T-helper 2 cell (primary cell): ENCODE measurements around the gene TNS2.

ENCODE experiments used
- DNase-seq, 5 experiments: peaks; one replicate each; pipeline versions ENCODE4 v3.0.0 to v3.0.0-alpha.2; 2012 to 2022

The TNS2 gene

DNA sequence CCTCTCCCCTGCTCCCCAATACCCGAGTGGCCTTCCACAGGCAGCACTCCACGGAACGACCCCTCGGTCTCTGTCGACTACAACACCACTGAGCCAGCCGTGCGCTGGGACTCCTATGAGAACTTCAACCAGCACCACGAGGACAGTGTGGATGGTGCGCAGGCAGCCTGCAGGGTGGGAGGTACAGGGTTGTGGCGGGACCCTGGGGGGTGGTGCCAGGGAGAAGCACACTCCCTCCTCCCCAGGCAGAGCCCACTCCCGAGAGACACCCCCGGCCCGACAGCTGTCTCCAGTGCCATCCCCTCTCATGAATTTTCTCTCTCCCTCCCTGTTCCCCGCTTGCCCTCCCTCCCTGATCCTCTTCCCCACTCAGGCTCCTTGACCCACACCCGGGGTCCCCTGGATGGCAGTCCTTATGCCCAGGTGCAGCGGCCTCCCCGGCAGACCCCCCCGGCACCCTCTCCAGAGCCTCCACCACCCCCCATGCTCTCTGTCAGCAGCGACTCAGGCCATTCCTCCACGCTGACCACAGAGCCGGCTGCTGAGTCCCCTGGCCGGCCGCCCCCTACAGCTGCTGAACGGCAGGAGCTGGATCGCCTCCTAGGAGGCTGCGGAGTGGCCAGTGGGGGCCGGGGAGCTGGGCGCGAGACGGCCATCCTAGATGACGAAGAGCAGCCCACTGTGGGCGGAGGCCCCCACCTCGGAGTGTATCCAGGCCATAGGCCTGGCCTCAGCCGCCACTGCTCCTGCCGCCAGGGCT lies 9.0 kb downstream of the TNS2 start:
- DNase-seq = no peak

DNA sequence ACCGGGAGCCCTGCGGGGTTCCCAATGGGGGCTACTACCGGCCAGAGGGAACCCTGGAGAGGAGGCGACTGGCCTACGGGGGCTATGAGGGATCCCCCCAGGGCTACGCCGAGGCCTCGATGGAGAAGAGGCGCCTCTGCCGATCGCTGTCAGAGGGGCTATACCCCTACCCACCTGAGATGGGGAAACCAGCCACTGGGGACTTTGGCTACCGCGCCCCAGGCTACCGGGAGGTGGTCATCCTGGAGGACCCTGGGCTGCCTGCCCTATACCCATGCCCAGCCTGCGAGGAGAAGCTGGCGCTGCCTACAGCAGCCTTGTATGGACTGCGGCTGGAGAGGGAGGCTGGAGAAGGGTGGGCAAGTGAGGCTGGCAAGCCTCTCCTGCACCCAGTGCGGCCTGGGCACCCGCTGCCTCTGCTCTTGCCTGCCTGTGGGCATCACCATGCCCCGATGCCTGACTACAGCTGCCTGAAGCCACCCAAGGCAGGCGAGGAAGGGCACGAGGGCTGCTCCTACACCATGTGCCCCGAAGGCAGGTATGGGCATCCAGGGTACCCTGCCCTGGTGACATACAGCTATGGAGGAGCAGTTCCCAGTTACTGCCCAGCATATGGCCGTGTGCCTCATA lies 9.7 kb downstream of the TNS2 start:
- no peak for DNase-seq

DNA sequence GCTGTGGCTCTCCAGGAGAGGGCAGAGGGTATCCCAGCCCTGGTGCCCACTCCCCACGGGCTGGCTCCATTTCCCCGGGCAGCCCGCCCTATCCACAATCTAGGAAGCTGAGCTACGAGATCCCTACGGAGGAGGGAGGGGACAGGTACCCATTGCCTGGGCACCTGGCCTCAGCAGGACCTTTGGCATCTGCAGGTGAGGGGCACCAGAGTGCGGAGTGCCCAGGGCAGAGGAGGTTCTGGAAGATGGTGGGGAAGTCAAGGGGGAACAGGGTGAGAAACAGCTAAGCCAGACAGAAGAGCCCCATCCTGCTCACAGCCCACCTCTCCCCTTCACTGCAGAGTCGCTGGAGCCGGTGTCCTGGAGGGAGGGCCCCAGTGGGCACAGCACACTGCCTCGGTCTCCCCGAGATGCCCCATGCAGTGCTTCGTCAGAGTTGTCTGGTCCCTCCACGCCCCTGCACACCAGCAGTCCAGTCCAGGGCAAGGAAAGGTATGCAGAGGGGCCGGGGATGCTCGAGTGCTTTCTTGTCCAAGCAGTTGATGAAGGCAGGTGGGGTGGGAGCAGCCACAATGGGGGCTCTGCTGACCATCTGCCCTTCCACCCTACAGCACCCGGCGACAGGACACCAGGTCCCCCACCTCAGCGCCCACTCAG lies 10.3 kb downstream of the TNS2 start:
- no peak for DNase-seq

DNA sequence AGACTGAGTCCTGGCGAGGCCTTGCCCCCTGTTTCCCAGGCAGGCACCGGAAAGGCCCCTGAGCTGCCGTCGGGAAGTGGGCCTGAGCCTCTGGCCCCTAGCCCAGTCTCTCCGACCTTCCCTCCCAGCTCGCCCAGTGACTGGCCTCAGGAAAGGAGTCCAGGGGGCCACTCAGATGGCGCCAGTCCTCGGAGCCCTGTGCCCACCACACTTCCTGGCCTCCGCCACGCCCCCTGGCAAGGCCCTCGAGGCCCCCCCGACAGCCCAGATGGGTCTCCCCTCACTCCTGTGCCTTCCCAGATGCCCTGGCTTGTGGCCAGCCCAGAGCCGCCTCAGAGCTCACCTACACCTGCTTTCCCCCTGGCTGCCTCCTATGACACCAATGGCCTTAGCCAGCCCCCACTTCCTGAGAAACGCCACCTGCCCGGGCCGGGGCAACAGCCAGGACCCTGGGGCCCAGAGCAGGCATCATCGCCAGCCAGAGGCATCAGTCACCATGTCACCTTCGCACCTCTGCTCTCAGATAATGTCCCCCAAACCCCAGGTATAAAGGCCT lies 10.9 kb downstream of the TNS2 start:
- no peak for DNase-seq

DNA sequence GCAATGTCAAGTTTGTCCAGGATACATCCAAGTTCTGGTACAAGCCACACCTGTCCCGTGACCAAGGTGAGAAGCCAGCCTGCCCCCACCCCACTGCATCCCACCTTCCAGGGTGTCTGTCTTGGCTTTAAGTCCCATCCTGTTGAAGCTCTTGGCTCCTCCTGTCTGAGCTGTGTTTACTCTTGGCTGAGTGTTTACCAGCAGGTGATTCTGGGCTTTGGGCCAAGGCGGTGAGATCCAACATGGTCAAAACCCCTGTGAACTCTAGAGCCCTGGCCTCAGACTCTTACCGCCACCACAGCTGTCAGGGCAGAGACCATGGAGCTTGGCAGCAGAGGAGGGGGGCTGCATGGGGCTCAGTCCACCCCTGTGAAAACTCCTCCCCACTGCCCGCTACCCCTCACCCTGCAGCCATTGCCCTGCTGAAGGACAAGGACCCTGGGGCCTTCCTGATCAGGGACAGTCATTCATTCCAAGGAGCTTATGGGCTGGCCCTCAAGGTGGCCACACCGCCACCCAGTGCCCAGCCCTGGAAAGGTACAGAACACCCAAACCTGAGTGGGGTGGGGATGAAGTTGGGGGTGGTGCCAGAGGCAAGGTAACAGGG lies 11.6 kb downstream of the TNS2 start:
- no peak for DNase-seq

DNA sequence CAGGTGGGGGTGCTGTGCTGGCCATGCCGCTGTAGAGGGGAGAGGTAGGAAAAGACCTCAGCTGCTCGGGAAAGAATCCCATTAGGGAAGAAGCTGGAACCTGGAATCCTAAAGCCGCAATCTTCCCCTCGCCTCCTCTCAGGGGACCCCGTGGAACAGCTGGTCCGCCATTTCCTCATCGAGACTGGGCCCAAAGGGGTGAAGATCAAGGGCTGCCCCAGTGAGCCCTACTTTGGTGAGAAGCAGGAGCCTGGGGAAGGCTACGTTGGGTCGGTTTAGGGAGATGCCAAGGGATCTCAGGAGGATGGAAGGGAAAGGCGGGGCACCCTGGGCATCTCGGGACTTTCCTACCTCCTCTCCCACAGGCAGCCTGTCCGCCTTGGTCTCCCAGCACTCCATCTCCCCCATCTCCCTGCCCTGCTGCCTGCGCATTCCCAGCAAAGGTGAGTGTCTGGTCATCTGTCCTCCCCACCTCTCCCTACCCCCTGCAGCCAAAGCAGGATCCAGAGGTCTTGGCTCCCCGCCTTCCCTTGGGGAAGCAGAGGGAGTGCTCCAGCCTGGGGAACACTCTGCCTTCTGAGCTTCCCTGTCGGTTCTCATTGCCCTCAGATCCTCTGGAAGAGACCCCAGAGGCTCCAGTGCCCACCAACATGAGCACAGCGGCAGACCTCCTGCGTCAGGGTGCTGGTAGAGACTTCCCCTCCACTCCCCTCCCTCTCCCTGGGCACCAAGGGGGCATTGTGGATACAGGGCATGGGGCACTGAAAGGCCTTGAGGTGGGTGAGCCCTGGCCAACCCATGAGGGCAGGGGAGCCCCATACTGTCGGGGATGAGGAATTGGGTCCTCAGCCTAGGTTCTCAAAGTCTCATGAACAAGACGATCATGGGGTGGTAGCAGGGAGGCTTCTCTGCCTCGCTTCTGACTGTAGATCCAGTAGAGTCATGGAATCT lies 12.4 kb downstream of the TNS2 start:
- no peak for DNase-seq

DNA sequence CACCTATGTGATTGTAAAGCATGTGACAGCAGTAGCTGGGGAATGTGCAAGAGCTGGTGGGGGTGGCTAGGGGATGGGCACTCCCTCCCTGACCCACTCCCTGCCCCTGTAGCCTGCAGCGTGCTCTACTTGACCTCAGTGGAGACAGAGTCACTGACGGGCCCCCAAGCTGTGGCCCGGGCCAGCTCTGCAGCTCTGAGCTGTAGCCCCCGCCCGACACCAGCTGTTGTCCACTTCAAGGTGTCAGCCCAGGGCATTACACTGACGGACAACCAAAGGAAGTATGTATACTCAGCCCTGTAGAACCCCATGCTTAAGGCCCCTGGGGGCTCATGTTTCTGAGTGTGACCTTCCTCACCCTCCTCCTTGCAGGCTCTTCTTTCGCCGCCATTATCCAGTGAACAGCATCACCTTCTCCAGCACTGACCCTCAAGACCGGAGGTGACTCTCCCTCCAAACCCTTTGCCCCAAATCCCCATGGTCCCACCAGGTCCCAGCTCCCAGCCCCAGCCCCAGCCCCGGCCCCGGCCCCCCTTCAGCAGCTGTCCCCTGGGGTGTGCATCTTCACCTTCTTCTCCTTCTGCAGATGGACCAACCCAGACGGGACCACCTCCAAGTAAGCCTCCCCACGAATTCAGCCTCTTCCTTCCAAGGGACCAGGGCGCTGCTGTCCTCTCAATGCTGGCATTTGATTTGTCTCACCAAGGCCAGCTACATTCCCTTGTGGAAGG lies 13.3 kb downstream of the TNS2 start:
- DNase-seq = no peak

DNA sequence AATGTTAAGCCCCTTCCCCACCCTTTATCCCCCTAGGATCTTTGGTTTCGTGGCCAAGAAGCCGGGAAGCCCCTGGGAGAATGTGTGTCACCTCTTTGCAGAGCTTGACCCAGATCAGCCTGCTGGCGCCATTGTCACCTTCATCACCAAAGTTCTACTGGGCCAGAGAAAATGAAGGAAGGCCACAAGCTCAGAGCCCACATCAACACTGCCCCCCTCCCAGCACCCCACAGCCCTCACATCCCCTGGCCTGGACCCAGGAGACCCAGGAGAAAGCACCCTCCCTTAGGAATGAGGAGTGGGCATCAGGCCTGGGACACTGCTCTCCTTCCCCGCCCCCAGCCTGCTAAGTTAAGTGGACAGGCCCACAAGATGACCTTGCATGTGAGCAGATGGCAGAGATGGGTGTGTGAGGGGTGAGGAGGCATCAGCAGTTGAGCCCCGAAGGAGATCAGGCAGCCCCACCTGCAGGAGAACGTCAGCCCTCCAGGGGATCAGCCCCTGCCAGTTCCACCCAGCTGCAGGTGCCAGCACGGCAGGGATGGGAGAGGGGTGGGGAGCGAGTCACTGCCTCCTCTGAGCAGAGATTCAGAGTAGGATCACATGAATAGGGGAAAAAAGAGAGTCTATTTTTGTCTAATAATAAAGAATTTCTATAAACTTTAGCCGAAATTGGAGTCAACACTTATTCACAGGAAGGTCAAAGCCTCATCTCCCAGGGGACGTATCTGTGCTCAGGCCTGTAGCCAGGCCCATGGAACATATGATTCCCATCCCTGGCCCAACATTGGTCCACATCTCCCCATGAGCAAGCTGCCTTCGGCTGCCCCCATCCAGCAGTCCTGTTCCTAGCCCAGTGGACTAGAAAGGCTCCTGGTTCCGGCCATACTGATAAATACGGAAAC lies 14.1 kb downstream of the TNS2 start:
- no peak for DNase-seq

DNA sequence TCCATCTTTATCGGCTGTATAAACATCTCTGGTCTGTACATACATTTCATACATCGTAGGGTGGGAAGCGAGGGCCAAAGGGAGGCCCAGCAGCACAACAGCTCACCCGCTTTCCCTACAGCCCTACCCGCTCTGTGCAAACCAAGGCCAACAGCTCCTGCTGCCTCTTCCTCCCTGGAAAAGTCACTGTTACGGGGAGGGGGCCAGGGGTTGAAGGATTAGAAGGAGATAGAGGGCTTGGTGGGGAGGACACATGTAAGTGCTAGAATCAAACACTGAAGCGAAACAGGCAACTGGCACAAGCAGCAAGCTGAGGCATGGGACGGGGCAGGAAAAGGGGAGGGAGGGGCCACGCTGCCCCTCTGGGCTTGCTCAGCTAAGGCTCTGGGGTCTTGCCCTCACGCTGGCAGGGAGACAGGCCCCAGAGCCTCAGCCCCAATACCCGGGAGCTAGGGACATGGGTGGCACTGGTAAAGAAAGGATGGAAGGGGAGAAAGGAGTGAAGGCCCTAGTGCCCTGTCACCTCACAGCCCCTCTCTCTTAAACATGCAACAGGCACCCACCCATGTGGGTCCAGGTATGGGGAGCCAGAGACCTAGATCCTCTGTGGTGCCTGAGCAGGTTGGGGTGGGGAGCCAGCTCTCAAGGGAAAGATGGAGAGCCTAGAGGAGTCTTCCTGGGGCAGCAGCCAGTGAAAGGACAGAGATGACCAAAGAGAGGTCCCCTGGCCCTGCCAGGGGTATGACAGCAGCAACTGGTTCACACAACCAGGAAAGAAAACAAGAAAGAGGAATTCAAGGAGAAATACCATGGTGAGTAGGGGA lies 15.0 kb downstream of the TNS2 start:
- no peak for DNase-seq

DNA sequence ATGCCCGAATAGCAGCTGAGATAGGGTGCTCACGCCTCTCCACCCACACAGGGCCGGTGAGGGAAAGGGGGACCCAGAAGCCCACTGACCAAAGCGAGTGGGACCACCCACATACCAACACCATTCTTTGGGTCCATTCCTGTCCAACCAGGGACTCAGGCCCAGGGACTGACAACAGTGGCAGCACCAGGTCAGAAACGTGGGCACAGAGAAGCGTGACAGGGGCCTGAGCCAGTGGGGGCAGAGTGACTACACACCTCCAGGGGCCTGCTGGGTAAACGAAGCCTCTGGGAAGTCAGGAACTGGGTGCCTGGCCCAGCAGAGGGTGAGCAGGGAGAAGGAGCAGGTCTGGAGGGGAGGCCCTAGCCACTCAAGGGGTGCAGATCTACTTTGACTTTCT lies 15.6 kb downstream of the TNS2 start:
- no peak for DNase-seq

DNA sequence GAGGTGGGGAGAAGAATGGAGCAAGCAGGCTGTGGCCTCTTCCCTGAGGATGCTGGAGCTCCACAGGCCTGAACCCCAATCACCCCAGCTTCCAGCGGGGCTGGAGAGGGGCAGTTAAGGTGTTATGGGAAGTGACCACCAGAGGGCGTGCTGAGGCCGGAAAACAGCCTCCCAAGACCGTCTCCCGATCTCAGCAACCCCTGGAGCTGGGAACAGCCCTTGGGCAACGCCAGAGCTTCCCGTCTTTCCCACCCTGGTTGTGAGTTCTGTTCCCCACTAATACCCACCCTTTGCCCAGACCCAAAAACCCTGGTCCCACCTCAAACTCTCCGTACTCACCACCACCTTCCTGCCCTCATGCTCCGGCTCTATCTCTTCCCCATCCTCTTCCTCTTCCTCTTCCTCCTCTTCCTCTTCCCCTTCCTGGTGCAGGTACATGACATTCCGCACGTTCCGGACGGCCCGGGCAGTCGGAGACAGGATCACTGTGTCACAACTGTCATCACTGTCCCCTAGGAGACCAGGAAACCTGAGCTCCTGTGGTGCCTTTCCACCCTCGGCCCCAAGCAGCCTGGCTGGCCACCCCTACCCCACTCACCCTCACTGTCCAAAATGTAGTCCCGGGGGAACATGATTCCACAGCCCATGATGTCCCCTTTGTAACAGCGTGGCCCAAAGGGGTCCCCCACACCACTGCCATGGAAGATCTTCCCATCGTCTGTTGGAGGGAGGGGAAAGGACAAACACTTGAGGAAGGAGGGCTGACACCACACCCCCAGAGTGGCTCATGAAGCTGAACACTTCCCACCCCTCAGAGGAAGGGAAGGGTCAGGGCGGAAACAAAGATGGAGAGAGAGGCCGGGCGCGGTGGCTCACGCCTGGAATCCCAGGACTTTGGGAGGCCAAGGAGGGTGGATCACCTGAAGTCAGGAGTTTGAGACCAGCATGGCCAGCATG lies 16.4 kb downstream of the TNS2 start:
- DNase-seq = peak; percentile 41 to 57 (median 50)

DNA sequence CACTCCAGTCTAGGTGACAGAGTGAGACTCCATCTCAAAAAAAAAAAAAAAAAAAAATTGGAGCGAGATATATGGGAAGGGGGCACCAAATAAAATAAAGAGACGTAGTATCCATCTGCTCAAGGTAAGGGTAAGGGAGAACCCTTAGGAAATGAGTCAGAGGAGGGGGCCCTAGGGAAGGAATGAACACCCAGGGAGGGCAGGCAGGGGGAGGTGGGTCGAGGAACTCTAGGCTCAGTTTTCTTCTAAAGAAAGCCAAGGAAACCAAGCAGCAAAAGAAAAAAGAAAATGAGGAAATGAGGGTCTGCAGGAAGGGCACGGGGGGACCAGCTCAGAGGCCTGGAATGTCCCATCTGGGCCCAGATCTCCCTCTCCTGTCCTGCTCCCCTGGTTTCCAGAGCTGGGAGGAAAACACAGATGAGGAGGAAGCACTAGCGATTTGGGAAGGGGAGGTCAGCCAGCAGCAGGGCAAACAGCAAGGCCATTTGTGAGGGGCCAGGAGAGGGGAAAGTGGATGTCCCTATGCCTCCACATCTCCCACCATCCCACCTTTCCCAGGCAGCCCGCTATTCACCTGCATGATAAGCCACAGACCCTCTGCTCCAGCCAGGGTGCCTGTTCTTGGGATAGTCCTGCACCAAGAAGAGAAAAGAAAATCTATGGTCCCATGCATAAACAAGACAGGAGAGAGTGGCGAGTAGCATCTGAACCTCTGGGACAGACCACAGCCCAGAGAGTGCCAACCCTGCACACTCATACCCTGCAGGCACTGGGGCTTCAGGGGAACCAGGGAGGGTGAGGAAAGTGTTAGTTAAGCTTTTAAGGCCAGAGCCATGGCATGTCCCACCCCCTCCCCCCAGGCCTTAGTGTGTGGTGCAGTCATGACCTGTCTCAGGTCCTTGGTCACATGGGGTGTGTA lies 17.5 kb downstream of the TNS2 start:
- DNase-seq = no peak

DNA sequence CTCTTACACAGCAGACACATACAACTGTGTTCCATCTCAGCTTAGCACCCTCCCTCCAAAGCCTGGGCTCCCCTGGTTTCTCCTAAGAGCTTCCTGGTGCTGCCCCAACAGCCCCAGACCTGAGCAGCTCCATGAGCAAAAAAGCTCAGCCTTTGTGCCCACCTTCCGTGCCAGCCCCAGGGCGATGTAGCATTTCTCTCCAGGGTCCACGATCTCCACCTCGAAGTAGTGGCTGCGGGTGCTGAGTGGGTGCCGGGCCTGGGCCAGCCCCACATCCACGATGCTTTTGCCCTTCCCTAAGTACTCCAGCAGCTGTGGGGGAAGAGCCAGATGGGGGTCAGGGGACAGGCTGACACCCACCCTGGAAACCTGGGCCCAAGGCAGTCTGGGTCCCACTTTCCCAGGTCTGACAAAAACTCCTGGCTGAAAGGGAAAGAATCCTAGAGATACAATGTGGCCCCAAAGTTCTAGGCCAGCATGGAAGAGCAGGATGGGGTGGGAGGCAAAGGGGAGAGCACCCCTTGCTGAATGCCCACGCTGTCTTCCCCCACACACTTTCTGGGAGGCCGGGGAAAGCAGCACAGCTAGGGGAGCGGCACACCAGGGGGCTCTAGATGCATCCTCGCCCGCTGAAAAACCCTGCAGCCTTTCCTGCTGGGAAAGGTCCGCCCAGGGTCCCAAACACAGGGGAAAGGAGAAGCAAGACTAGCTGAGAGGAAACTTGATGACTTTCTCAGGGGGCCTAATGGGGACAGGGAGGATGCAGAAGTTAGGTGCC lies 18.3 kb downstream of the TNS2 start:
- DNase-seq = no peak

DNA sequence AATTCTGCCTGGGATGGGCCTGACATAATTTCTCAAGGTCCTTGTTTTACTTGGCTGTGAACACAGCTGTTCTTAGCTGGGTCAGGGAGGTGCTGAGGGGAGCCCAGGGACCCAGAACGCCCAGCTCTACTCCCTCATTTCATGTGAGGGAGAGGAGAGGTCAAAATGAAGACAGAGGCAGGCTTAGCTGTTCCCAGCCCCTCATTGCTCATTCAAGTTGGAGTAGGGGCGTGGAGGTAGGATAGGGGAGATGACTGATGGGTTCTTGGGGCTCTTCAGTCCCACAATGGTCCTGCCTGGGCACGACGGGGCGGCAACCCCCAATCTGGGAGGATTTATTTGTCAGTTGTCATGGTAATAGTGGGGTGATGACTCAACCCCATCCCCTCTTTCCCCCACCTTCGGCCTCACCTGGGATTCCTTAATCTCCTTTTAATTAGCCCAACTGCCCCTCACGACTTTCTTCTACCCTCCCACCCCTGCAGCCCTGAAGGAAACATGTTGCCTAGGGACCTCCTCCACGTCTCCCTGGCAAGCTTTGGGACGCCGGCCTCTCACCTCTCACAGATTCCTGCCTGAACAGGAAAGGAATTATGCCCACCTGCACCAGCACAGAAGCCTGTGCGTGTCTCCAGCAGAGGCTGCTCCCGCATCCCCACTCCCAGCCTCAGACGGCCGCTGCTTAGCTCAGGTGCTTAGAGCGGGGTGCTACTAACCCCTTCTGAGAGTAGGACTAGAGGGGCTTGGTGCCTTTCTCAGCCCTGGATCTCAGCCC lies 19.1 kb downstream of the TNS2 start:
- DNase-seq = no peak
